NCI-H460 (cell line): ENCODE measurements around the gene PRR5. TPM values are rescaled to one million over a fixed set of nuclear protein-coding genes. Genes with fewer than 3 reads are reported as not detected.

Source experiments
- DNase-seq: peaks from one replicate; pipeline ENCODE4 v3.0.0-alpha.2; 2016; ENCODE audit warnings: low read depth; ENCODE audit errors: extremely low read depth
- total RNA-seq: library from RNA; depleted of rRNA; stranded (reverse); fragments of >200 nt; shearing (Covaris generic); gene quantifications from 2 replicates; pipeline ENCODE4 v1.2.3, GENCODE V29; 2014; rRNA removed

Gene PRR5
- total RNA-seq, 1 experiment from 2014 or later, result 7.1 TPM

- no peak for DNase-seq
Observed at GRCh38 chr22:44780876-44781449, 79.0 kb downstream of the PRR5 start.

DNA sequence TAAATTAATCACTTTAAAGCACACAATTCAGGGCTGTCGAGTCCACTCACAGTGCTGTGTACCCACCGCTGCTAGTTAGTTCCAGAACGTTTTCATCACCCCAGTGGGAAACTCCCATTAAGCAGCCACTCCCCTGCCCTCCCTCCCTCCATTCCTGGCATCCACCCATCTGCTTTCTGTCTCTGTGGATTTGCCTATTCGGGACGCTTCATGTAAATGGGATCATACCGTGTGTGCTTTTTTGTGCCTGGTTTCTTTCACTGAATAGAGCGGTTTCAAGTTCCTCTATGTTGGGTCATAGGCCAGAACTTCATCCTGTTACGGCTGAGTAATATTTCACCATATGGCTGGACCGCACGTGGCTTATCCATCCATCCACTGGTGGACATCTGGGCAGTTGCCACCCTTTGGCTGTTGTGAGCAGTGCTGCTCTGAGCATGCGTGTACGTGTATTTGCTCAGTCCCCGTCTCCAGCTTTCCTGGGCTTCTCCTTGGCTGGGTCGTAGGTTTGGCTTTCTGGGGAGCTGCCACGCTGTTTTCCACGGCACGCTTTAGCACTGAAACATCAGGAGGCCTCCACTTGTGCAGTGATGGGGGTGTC, 80.5 kb downstream of the PRR5 start:
- DNase-seq, result no peak

DNA sequence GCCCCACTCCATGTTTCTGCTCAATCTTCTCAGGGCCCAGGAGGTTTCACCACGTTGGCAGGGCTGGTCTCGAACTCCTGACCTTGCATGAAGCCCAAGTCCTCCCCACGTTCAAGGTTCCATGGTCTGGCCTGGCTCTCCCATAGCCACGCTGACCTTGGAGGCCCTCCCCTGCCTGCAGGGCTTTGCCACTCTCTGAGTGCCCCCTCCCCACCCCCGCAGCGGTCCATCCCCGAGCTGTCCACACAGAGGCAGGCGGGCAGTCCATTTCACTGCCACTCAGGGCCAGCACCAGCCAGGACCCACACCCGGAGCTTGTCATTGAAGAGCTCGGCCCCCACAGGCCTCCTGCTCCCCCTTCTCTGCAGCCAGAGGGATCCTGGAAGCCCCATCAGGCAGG, 81.1 kb downstream of the PRR5 start:
- DNase-seq, result no peak

DNA sequence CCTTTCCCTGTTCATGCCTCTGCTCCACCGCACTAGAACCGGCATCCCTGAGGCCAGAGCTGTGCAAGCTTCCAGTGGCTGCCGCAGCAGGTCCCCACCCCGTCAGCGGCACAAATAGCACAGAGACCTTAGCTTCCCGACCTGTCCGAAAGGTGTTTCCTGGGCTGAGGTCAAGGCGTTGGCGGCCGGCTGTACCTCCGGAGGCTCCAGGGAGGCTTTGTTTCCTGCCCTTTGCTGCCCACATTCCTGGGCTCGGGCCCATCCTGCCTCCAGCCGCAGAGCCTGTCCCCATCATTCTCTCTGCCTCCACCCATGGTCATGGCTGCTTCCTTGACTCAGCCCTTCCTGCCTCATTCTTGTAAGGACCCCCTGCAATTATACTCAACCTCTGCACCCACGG, 81.6 kb downstream of the PRR5 start:
- no peak for DNase-seq

DNA sequence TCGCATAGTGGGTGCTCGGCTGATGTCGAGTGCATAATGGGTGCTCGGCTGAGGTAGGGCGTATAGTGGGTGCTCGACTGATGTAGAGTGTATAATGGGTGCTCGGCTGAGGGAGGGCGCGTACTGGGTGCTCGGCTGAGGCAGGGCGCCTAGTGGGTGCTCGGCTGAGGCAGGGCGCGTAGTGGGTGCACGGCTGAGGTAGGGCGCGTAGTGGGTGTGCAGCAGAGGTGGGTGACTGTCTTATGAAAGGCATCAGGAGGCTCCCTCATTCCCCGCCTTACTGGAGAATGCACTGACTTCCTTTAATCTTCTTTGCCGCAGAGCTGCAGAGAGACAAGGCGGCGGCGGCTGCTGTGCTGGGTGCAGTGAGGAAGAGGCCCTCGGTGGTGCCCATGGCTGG, 84.1 kb downstream of the PRR5 start:
- DNase-seq, result no peak

GRCh38 chr22:44786610-44787009, 84.6 kb downstream of the PRR5 start:
- DNase-seq, result no peak

Other genes starting within 250 kb of the PRR5 start
- 22.5 and 23.1 TPM in 2 replicates for gene RTL6, start 204.0 kb upstream of the PRR5 start, total RNA-seq
- 0.35 TPM in 1 of 2 replicates, not detected in the other for gene ARHGAP8, start 50.4 kb downstream of the PRR5 start, total RNA-seq